HEK293 (cell line): ENCODE data around the gene GNRHR.

ENCODE experiments used
- YY2 ChIP-seq: fragments of 450-650 bp; formaldehyde crosslinking; IDR thresholded peaks from 2 replicates; pipeline ENCODE4 v1.5.1; 2016; ENCODE audit warnings: missing biosample characterization, missing genetic modification characterization
- ZFP3 ChIP-seq: fragments of 450-650 bp; formaldehyde crosslinking; IDR thresholded peaks from 2 replicates; pipeline ENCODE4 v1.5.1; 2016; ENCODE audit warnings: low read depth, missing biosample characterization, missing genetic modification characterization
- ZNF184 ChIP-seq: fragments of 450-650 bp; IDR thresholded peaks from 2 replicates; pipeline ENCODE4 v1.5.1; 2018; ENCODE audit warnings: missing biosample characterization, mild to moderate bottlenecking, missing genetic modification characterization
- ZNF239 ChIP-seq: fragments of 450-650 bp; formaldehyde crosslinking; IDR thresholded peaks from 2 replicates; pipeline ENCODE4 v1.5.1; 2016; ENCODE audit warnings: missing biosample characterization, missing genetic modification characterization
- ZNF292 ChIP-seq: fragments of 450-650 bp; formaldehyde crosslinking; IDR thresholded peaks from 2 replicates; pipeline ENCODE4 v1.5.1; 2016; ENCODE audit warnings: low read depth, missing biosample characterization, missing genetic modification characterization, borderline replicate concordance
- ZSCAN30 ChIP-seq: fragments of 450-650 bp; IDR thresholded peaks from 2 replicates; pipeline ENCODE4 v1.5.1; 2018; ENCODE audit warnings: missing biosample characterization, mild to moderate bottlenecking, missing genetic modification characterization, moderate library complexity
- TF ChIP-seq, protein P1 (sequence below): fragments of 450-650 bp; formaldehyde crosslinking; IDR thresholded peaks from 2 replicates; pipeline ENCODE4 v1.5.1; 2016; ENCODE audit warnings: missing biosample characterization, missing genetic modification characterization
- TF ChIP-seq, protein P2 (sequence below): sonication (generic); formaldehyde crosslinking; IDR thresholded peaks from 2 replicates; pipeline ENCODE4 v1.8.1; 2022; ENCODE audit warnings: mild to moderate bottlenecking, moderate library complexity, missing genetic modification reagents
- TF ChIP-seq, protein P3 (sequence below): fragments of 450-650 bp; formaldehyde crosslinking; IDR thresholded peaks from 2 replicates; pipeline ENCODE4 v1.5.1; 2016; ENCODE audit warnings: missing biosample characterization, missing genetic modification characterization

DNA sequence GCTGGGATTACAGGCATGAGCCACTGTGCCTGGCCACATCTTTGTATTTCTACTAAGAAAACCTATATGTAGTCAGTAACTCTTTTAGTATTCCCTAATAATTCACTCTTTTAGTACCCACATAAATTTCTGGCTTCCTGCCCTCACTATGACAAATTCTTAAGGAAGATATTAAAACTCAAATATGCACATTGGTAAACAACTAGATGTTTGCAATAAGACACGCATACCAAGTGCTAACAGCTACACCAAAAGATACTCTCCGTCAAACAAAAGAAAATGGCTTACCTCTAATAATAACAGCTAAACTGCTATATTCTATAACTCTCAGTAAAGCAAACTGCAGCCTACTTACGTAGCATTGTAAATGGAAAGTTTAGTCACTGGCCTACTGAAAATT is 59.5 kb downstream of the GNRHR start:
- TF ChIP-seq, protein P1, sequence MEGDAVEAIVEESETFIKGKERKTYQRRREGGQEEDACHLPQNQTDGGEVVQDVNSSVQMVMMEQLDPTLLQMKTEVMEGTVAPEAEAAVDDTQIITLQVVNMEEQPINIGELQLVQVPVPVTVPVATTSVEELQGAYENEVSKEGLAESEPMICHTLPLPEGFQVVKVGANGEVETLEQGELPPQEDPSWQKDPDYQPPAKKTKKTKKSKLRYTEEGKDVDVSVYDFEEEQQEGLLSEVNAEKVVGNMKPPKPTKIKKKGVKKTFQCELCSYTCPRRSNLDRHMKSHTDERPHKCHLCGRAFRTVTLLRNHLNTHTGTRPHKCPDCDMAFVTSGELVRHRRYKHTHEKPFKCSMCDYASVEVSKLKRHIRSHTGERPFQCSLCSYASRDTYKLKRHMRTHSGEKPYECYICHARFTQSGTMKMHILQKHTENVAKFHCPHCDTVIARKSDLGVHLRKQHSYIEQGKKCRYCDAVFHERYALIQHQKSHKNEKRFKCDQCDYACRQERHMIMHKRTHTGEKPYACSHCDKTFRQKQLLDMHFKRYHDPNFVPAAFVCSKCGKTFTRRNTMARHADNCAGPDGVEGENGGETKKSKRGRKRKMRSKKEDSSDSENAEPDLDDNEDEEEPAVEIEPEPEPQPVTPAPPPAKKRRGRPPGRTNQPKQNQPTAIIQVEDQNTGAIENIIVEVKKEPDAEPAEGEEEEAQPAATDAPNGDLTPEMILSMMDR (tag by site-specific recombination): no peak
- TF ChIP-seq, protein P2, sequence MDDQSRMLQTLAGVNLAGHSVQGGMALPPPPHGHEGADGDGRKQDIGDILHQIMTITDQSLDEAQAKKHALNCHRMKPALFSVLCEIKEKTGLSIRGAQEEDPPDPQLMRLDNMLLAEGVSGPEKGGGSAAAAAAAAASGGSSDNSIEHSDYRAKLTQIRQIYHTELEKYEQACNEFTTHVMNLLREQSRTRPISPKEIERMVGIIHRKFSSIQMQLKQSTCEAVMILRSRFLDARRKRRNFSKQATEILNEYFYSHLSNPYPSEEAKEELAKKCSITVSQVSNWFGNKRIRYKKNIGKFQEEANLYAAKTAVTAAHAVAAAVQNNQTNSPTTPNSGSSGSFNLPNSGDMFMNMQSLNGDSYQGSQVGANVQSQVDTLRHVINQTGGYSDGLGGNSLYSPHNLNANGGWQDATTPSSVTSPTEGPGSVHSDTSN (CRISPR knock-in tag): no peak
- no peak for TF ChIP-seq ZNF292 (tag by site-specific recombination)
- TF ChIP-seq, protein P3, sequence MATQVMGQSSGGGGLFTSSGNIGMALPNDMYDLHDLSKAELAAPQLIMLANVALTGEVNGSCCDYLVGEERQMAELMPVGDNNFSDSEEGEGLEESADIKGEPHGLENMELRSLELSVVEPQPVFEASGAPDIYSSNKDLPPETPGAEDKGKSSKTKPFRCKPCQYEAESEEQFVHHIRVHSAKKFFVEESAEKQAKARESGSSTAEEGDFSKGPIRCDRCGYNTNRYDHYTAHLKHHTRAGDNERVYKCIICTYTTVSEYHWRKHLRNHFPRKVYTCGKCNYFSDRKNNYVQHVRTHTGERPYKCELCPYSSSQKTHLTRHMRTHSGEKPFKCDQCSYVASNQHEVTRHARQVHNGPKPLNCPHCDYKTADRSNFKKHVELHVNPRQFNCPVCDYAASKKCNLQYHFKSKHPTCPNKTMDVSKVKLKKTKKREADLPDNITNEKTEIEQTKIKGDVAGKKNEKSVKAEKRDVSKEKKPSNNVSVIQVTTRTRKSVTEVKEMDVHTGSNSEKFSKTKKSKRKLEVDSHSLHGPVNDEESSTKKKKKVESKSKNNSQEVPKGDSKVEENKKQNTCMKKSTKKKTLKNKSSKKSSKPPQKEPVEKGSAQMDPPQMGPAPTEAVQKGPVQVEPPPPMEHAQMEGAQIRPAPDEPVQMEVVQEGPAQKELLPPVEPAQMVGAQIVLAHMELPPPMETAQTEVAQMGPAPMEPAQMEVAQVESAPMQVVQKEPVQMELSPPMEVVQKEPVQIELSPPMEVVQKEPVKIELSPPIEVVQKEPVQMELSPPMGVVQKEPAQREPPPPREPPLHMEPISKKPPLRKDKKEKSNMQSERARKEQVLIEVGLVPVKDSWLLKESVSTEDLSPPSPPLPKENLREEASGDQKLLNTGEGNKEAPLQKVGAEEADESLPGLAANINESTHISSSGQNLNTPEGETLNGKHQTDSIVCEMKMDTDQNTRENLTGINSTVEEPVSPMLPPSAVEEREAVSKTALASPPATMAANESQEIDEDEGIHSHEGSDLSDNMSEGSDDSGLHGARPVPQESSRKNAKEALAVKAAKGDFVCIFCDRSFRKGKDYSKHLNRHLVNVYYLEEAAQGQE (tag by site-specific recombination): no peak
- no peak for TF ChIP-seq YY2 (tag by site-specific recombination)
- no peak for TF ChIP-seq ZNF184 (tag by site-specific recombination)
- no peak for TF ChIP-seq ZNF239 (tag by site-specific recombination)
- no peak for TF ChIP-seq ZFP3 (tag by site-specific recombination)
- no peak for TF ChIP-seq ZSCAN30 (tag by site-specific recombination)
